HCEC 1CT (cell line): ENCODE measurements around the gene CA5B.
"Not testable (repeated sequence)": the region's sequence is repeated elsewhere in the genome, so short reads cannot be mapped to it uniquely, and the experiment has no call there.

Experiments used
- DNase-seq: peaks from one replicate; pipeline ENCODE4 v3.0.0-alpha.2; 2017

Gene CA5B

GRCh38 chrX:15748841-15749240, 10.8 kb downstream of the CA5B start:
- no peak for DNase-seq

- DNase-seq, result peak; percentile 6
Observed at GRCh38 chrX:15749642-15750610, 11.9 kb downstream of the CA5B start.

DNA sequence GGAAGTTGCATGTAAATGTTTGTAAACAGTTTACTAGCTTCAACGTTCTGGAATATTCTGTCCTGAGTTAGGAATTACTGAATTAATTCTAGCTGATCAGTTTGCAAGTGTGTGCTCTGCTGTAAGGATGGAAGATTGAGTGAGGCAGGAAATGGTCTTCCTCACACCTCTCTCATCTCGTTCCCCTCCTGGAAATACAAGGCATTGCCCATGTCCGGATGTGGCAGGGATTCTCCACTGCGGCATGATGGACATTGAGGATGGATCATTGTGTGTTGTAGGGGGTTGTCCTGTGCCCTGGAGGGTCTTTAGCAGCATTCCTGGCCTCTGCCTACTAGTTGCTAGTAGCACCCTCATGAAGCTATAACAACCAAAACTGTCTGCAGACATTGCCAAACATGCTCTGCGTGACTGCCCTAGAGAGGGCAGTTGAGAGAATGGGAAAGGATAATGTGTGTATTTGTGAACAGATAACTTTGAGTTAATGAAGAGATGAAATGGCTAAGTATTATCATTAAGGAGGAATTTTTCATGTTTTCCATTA, 12.6 kb downstream of the CA5B start:
- no peak for DNase-seq

GRCh38 chrX:15751155-15751819, 13.2 kb downstream of the CA5B start:
- DNase-seq, result peak; percentile 32

DNA sequence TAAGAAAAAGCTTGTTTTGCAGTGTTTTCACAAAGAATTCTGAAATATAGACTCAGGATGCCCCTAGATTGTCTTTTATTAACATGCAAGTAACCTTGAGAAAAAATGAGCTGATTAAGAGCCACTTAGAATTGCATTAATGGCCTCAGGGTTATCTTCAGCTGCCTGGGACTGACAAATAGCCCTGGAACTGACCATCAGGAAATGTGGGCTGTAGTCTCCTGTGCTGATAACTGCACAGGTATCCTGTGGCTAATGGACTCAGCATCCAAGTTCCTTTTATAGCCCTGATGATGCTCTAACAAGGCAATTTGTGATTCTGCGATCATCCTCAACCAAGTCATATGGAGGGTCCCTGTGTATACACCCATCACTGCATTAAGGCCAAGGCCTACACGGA, 17.0 kb downstream of the CA5B start:
- DNase-seq, result no peak

- no peak for DNase-seq
Observed at GRCh38 chrX:15758140-15758539, 20.1 kb downstream of the CA5B start.

DNA sequence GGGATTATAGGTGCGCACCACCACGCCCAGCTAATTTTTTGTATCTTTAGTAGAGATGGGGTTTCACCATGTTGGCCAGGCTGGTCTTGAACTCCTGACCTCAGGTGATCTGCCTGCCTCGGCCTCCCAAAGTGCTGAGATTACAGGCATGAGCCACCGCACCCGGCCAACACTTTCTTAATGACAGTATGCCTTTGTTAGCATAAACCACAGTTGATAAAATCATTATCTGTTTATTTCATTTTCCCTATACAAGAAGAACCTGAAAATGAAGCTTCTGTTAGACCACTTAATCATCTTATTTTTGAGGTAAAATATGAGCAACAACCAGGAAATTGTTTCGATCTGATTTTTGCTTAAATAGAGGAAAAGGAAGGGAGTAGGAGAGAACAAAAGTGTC, 21.8 kb downstream of the CA5B start:
- not testable (repeated sequence) for DNase-seq

DNA sequence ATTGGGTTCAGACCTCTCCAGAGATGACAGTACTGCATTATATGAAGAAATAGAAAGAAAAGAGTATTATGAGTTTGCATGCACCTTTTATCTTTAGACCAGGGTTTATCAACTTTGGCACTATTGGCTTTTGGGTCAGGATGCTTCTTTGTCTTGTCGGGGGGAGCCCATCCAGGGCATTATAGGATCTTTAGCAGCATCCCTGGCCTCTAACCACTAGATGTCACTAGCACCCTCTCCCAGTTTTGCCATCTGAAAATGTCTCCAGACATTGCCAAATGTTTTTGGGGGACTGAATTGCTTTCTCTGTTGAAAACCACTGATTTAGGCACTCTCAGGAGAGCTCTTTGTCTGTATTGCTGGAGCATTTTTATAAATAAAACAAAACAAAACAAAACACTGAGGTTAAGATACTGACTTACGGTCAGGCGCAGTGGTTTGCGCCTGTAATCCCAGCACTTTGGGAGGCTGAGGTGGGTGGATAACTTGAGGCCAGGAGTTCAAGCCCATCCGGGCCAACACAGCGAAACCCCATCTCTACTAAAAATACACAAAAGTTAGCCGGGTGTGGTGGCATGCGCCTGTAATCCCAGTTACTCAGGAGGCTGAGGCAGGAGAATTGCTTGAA, 23.6 kb downstream of the CA5B start:
- DNase-seq, result peak; percentile 31

- DNase-seq, result no peak
Observed at GRCh38 chrX:15769300-15769954, 31.4 kb downstream of the CA5B start.

DNA sequence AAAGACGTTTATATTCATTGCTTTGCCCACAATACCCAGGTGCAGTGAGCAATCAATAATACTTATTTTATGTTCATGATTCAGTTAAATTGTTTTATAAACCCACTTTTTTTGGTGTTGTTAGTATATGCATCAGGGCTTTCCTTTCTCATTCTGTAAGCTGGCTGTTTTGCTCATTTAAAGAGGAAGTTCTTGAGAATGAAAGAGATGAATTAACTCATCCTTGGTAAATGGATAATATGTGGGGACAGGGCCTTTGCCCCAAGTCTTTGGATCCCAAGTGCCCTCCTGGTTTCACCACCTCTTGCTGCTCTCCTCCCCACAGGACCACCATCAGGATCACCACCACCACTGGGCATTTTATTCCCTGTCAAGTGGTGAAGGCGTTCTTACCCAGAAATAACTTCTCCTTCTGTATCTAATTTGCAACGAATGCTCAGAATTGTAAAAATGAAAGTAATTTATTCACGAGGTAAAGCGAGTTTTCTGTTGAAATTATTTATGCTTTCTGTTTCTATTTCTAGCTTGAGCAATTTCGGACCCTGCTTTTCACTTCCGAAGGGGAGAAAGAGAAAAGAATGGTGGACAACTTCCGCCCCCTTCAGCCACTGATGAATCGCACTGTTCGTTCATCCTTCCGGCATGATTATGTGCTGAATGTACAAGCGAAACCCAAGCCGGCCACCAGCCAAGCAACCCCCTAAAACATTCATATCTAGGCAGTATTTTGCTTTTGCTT, 44.1 kb downstream of the CA5B start:
- no peak for DNase-seq

GRCh38 chrX:15785176-15785750, 47.2 kb downstream of the CA5B start:
- DNase-seq, result no peak

DNA sequence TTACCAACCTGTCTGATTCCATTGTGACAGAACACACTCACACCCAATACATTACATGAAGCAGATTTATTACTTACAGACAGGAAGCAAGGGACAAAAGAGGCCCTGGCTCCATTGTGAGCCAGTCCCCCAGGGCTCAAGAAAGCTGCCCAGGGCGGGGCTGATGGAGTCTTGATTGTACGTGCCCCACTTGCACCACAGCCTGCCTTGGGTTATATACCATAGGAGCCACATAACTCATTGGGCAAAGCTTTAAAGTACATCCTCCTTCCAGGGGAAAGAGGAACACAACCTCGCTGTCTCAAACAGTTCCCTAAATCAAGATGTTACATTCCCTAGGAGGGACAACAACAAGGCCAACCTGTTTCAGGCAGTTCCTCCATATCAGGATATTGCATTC, 48.8 kb downstream of the CA5B start:
- no peak for DNase-seq

GRCh38 chrX:15789979-15790768, 52.1 kb downstream of the CA5B start, which contains the start of gene ZRSR2:
Gene ZRSR2 (plus strand): TSS chrX:15790484. CDS start chrX:15790496, 12 bp downstream.
- peak; percentile 64 for DNase-seq

DNA sequence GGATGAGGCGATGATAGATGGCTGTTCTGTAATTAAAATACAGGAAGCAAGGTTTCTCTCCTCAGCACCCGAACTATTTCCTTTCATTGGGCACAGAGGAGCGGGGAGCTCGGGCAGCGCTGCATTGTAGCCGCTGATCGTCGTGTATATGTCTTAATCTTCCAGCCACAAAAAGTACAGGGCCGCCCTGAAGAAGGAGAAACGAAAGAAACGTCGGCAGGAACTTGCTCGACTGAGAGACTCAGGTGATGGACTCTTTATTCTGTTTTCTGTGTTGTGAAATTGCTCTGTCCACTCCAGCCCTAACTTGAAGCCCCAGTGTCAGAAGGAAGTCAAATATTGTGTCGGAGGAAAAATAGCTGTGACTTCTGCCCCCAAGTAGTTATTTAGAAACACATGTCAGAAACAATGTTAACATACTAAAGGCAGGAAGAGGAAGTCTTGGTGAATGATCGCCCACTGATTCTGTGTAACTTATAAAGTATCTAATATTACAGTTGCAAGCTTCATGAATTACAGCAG, 52.8 kb downstream of the CA5B start:
- DNase-seq, result no peak

DNA sequence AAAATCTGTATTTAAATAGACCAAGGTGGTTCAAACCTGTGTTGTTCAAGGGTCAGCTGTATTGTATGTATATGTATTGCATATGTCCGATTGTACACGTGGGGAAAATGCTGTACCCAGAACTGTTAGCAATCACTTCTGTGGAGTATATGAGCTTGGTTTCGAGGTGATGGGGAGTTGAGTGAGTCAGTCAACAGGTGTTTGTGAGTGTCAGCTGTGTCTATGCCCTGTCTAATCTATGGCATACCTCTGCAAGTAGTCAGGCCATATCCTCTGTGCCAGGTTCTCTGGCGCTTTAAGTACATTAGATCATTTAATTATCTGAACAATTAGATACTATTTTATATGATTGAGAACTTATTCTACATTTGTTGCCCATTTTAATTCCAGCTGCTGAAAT, 59.6 kb downstream of the CA5B start:
- DNase-seq, result no peak

- DNase-seq, result no peak
Observed at GRCh38 chrX:15804563-15804962, 66.5 kb downstream of the CA5B start.

- no peak for DNase-seq
Observed at GRCh38 chrX:15808254-15808653, 70.2 kb downstream of the CA5B start.

DNA sequence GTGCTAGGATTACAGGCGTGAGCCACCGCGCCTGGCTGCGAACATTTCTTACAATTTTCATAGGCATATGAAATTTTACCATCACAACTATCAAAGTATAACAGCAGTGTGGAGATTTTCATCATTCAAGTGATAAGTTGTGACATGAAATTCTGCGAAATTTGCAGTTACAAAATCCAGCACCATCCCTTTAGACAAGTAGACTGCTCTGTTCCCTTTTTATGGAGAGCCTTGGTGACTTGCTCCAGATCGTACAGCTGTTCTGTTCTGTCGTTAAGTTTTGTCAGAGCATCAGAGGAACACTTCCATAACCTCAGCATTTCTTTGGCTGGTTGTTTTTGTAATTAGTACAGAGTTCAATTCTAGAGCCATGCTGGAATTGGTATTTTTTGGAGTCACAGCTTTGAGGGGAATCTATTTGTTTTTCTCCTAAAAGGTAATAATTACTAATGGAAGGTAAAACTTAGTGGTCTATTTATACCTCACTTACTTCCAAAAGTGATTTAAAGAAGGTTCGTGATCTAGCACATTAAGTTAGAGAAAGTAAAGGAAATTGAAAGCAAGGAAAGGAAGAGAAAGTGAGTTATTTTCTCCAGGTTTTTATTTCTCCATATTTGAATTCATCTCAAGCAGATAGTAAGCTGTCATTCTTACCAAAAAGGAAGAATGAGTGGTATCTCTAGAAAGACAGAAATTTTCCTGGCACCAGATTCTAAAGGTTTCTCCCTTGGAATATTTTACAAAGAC, 74.3 kb downstream of the CA5B start:
- no peak for DNase-seq

- no peak for DNase-seq
Observed at GRCh38 chrX:15813416-15813815, 75.3 kb downstream of the CA5B start.
